Keratinocyte (primary cell): Measurements from ENCODE around the gene UMODL1.

Source experiments
- CTCF ChIP-seq, 3 experiments: IDR thresholded peaks in 1 of 3; conservative IDR thresholded peaks in 1 of 3; optimal IDR thresholded peaks in 1 of 3; 2 replicates in 2 of 3; 3 replicates in 1 of 3; pipeline versions ENCODE3 to v1.5.1; 2011; ENCODE audit warnings: low read length in 3 of 3, mild to moderate bottlenecking in 3 of 3, moderate library complexity in 2 of 3, control low read depth in 1 of 3, inconsistent platforms in 1 of 3; ENCODE audit not compliant: insufficient read depth in 2 of 3; ENCODE audit errors: extremely low read depth in 1 of 3
- EZH2 ChIP-seq: IDR thresholded peaks from one replicate; pipeline ENCODE4 v1.6.1; 2012; ENCODE audit warnings: inconsistent platforms, mild to moderate bottlenecking, low read length, moderate library complexity

- no peak for TF ChIP-seq CTCF (optimal IDR thresholded peaks at IDR 0.05 in 1 of 3, IDR thresholded peaks at IDR 0.05 in 1 of 3, conservative IDR thresholded peaks at IDR 0.05 in 1 of 3; ENCODE audit: extremely low read depth in 1 of 3, insufficient read depth in 2 of 3, low read length in 3 of 3)
- no peak for TF ChIP-seq EZH2
Measured at GRCh38 chr21:42127164-42128150, 56.3 kb downstream of the UMODL1 start.
